Common myeloid progenitor, CD34-positive (primary cell): ENCODE results near the gene PLTP.
"Not testable (repeated sequence)": the region's sequence is repeated elsewhere in the genome, so short reads cannot be mapped to it uniquely, and the experiment has no call there.

Experiments
- CTCF ChIA-PET: fragments of 350-600 bp; sonication (Branson Sonifier 250); formaldehyde crosslinking; loops from one replicate; lab custom pipeline; 2021; ENCODE audit warnings: antibody characterized with exemption; lab: Charles Lee
- POLR2A ChIA-PET: fragments of 350-600 bp; sonication (Branson Sonifier 250); formaldehyde crosslinking; loops from one replicate; lab custom pipeline; 2021; ENCODE audit warnings: antibody characterized with exemption; lab: Charles Lee
- DNase-seq, 3 donors: peaks; one replicate each; pipeline versions ENCODE4 v3.0.0 to v3.0.0-alpha.2; 2013
- H3K27ac ChIP-seq, 2 experiments: 1 replicate in 1 of 2; 2 replicates in 1 of 2; pipeline ENCODE4 v1.7.0; 2013; ENCODE audit warnings: inconsistent platforms in 2 of 2, low read length in 2 of 2, mild to moderate bottlenecking in 2 of 2, low read depth in 1 of 2, moderate library complexity in 1 of 2; ENCODE audit not compliant: severe bottlenecking in 2 of 2, insufficient read depth in 1 of 2, poor library complexity in 1 of 2
- H3K27me3 ChIP-seq, 5 experiments: replicated peaks in 2 of 5; 1 replicate in 3 of 5; 2 replicates in 2 of 5; pipeline versions ENCODE4 v1.6.1 to v1.7.0; 2013; ENCODE audit warnings: low read length in 4 of 5, mild to moderate bottlenecking in 2 of 5, moderate library complexity in 2 of 5, inconsistent platforms in 1 of 5; ENCODE audit not compliant: insufficient read depth in 5 of 5, control insufficient read depth in 4 of 5
- H3K36me3 ChIP-seq, 4 experiments: 1 replicate in 2 of 4; 2 replicates in 2 of 4; pipeline versions ENCODE4 v1.6.1 to v1.7.0; 2013; ENCODE audit warnings: low read length in 3 of 4, control low read depth in 1 of 4, mild to moderate bottlenecking in 1 of 4; ENCODE audit not compliant: control insufficient read depth in 4 of 4, insufficient read depth in 4 of 4
- H3K4me1 ChIP-seq, 4 experiments: 1 replicate in 3 of 4; 2 replicates in 1 of 4; pipeline versions ENCODE4 v1.6.1 to v1.7.1; 2013; ENCODE audit warnings: low read length in 3 of 4, mild to moderate bottlenecking in 3 of 4, control low read depth in 1 of 4, inconsistent platforms in 1 of 4, moderate library complexity in 1 of 4; ENCODE audit not compliant: control insufficient read depth in 4 of 4, insufficient read depth in 4 of 4; ENCODE audit errors: control extremely low read depth in 1 of 4
- H3K4me3 ChIP-seq, 7 experiments: 1 replicate in 4 of 7; 2 replicates in 3 of 7; pipeline versions ENCODE4 v1.5.1 to v1.7.0; 2013; ENCODE audit warnings: mild to moderate bottlenecking in 7 of 7, low read length in 6 of 7, moderate library complexity in 6 of 7, inconsistent platforms in 2 of 7, low read depth in 2 of 7, control low read depth in 1 of 7; ENCODE audit not compliant: insufficient read depth in 4 of 7, control insufficient read depth in 1 of 7; ENCODE audit errors: extremely low read depth in 1 of 7
- H3K9me3 ChIP-seq, 5 experiments: 1 replicate in 4 of 5; 2 replicates in 1 of 5; pipeline versions ENCODE4 v1.6.1 to v1.7.1; 2013; ENCODE audit warnings: low read length in 4 of 5, mild to moderate bottlenecking in 2 of 5, inconsistent platforms in 1 of 5, low read depth in 1 of 5, moderate library complexity in 1 of 5; ENCODE audit not compliant: control insufficient read depth in 4 of 5, insufficient read depth in 2 of 5; ENCODE audit errors: control extremely low read depth in 1 of 5
- WGBS: methylation state at CpG from one replicate; pipeline ENCODE4 v1.1.5; 2013; ENCODE audit not compliant: insufficient coverage; 5-methylcytosine and 5-hydroxymethylcytosine counted together

The PLTP gene

GRCh38 chr20:45883100-45883469, 28.9 kb downstream of the PLTP start:
- DNase-seq: no peak
- no peaks in the 10 kb centered on the region for H3K27me3 ChIP-seq
- H3K4me3 ChIP-seq: no peak overlapping the region
- ChIA-PET CTCF (interaction anchor here (1.4 to 3.4 kb wide), 5 partner anchors 8 to 87 kb away, joined by 3 to 30 read pairs (median 4); partner anchors contain the start of genes CTSA and NEURL2), POLR2A (interaction anchor here (1.0 kb wide), 1 partner anchor 17 kb away, joined by 3 read pairs; no protein-coding TSS in a partner anchor)
- peaks cover 9 to 47% (median 38%) of the 10 kb centered on the region in 4 experiments for H3K4me1 ChIP-seq
- peaks cover 5 to 49% (median 38%) of the 10 kb centered on the region in 4 experiments for H3K36me3 ChIP-seq
- H3K9me3 ChIP-seq: no peaks in the 10 kb centered on the region
- 86% methylated on average over 7 of the region's 9 CpGs for WGBS
- H3K27ac ChIP-seq: no peak overlapping the region

GRCh38 chr20:45882469-45883099, 29.4 kb downstream of the PLTP start:
- no peak overlapping the region for H3K4me3 ChIP-seq
- DNase-seq: no peak
- H3K4me1 ChIP-seq: peaks cover 9 to 47% (median 38%) of the 10 kb centered on the region in 4 experiments
- no peak overlapping the region for H3K27ac ChIP-seq
- ChIA-PET POLR2A (interaction anchor here (1.0 to 2.4 kb wide), 4 partner anchors 8 to 52 kb away, joined by 3 to 12 read pairs (median 6); partner anchors contain the start of genes CTSA, NEURL2 and PCIF1), CTCF (interaction anchor here (1.4 to 3.4 kb wide), 5 partner anchors 9 to 88 kb away, joined by 3 to 30 read pairs (median 4); partner anchors contain the start of genes CTSA and NEURL2)
- H3K27me3 ChIP-seq: no peaks in the 10 kb centered on the region
- no peaks in the 10 kb centered on the region for H3K9me3 ChIP-seq
- H3K36me3 ChIP-seq: peaks cover 5 to 52% (median 39%) of the 10 kb centered on the region in 4 experiments
- WGBS: 100% methylated on average over 4 of the region's 4 CpGs

- peaks cover 5 to 49% (median 38%) of the 10 kb centered on the region in 4 experiments for H3K36me3 ChIP-seq
- H3K27me3 ChIP-seq: no peaks in the 10 kb centered on the region
- 0% methylated on average over 19 of the region's 23 CpGs for WGBS
- POLR2A ChIA-PET: interaction anchor here (1.1 to 2.4 kb wide), 3 partner anchors 9 to 53 kb away, joined by 3 to 12 read pairs (median 10); partner anchors contain the start of genes CTSA, NEURL2 and PCIF1
- peak within 1 kb of the TSS; percentile 37 to 91 (median 79) for H3K4me3 ChIP-seq
- peak within 1 kb of the TSS; percentile 90 to 92 for H3K27ac ChIP-seq
- H3K4me1 ChIP-seq: peaks cover 9 to 42% (median 35%) of the 10 kb centered on the region in 4 experiments
- H3K9me3 ChIP-seq: no peaks in the 10 kb centered on the region
- CTCF ChIA-PET: interaction anchor here (0.7 to 3.4 kb wide), 10 partner anchors 8 to 102 kb away, joined by 3 to 30 read pairs (median 4); partner anchors contain the start of genes CTSA and NEURL2
- peak; percentile 98 to 99 (median 98) for DNase-seq
These were observed 30.8 kb downstream of the PLTP start, which contains the start of gene ZSWIM1 for GRCh38 chr20:45880988-45881788. TSS of gene ZSWIM1 (plus strand) at chr20:45881227. CDS start at chr20:45882593, 1,366 bp downstream.

GRCh38 chr20:45878076-45878761, 33.7 kb downstream of the PLTP start:
- Histone ChIP-seq H3K4me1 (peaks cover 5 to 17% (median 13%) of the 10 kb centered on the region in 4 experiments), H3K36me3 (peaks cover 0 to 35% (median 26%) of the 10 kb centered on the region in 4 experiments), H3K27me3 (no peaks in the 10 kb centered on the region), H3K9me3 (no peaks in the 10 kb centered on the region), H3K27ac (no peak overlapping the region), H3K4me3 (no peak overlapping the region)
- 97% methylated on average over 13 of the region's 13 CpGs for WGBS
- no peak for DNase-seq
- ChIA-PET POLR2A (no interaction called here), CTCF (no interaction called here)

- Histone ChIP-seq H3K36me3 (peaks cover under 1 to 29% (median 21%) of the 10 kb centered on the region in 4 experiments), H3K4me1 (no peaks in the 10 kb centered on the region), H3K27me3 (no peaks in the 10 kb centered on the region), H3K27ac (no peak overlapping the region), H3K9me3 (no peaks in the 10 kb centered on the region), H3K4me3 (no peak overlapping the region)
- ChIA-PET CTCF (interaction anchor here (0.6 to 0.7 kb wide), 2 partner anchors 16 to 95 kb away, joined by 3 read pairs; partner anchors contain the start of genes CTSA and NEURL2), POLR2A (no interaction called here)
- DNase-seq: no peak
- WGBS: 93% methylated on average over 3 of the region's 4 CpGs
These were observed 37.4 kb downstream of the PLTP start for GRCh38 chr20:45874576-45874975.

- H3K27me3 ChIP-seq, H3K4me3 ChIP-seq, DNase-seq, POLR2A ChIA-PET, H3K9me3 ChIP-seq, H3K27ac ChIP-seq, H3K4me1 ChIP-seq: not testable (repeated sequence)
- 97% methylated on average over 10 of the region's 10 CpGs for WGBS
- peaks cover 2 to 27% (median 21%) of the 10 kb centered on the region in 4 experiments for H3K36me3 ChIP-seq
- CTCF ChIA-PET: interaction anchor here (0.6 to 1.4 kb wide), 3 partner anchors 8 to 95 kb away, joined by 3 to 4 read pairs (median 4); partner anchors contain the start of gene NEURL2
These were observed 37.9 kb downstream of the PLTP start for GRCh38 chr20:45874104-45874481.
